Vagina (tissue), 2 donors: ENCODE data around the gene BMP10.

Source experiments
- CTCF ChIP-seq, 3 experiments: fragments of 450-650 bp in 2 of 3; fragments of 200-600 bp in 1 of 3; sonication (generic) in 1 of 3; IDR thresholded peaks; one replicate each; pipeline ENCODE4 v1.5.1; 2017 to 2019; ENCODE audit warnings: antibody characterized with exemption in 3 of 3, mild to moderate bottlenecking in 2 of 3, moderate library complexity in 2 of 3
- POLR2A ChIP-seq, 2 donors: fragments of 450-650 bp; IDR thresholded peaks; one replicate each; pipeline ENCODE4 v1.6.1; 2017; ENCODE audit warnings: antibody characterized with exemption in 2 of 2, mild to moderate bottlenecking in 2 of 2, moderate library complexity in 2 of 2

DNA sequence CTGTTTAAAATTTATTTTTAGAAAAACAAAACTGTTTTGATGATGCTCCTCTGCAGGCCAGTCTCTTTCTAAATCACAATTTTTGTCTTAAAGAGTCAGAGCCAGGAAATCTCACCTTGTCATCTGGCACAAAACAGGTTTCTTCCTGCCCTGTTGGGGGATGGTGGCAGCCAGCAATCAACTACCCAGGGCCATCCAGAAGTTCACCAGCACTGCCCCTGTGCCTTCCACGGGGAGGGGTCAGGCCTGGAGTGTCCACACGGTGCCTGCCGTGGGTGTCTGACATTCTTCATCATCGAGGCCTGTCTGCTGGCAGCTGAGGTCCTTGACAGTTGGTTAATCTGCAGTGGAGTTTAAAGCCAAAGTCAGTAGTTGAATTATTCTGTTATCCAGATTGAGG lies 40.0 kb upstream of the BMP10 start:
- TF ChIP-seq CTCF (IDR thresholded peaks at IDR 0.05), result no peak
- TF ChIP-seq POLR2A (IDR thresholded peaks at IDR 0.05), result no peak
